Activated CD4-positive, alpha-beta T cell treated with anti-CD3 and anti-CD28 coated beads, Interleukin-2, Interleukin-4, amounts not matched to agents 100 ng/mL and 50 ng/mL, durations not matched to agents 16 hours and 8 hours (primary cell): ENCODE results near the gene CLRN2.
"Not testable (repeated sequence)": the region's sequence is repeated elsewhere in the genome, so short reads cannot be mapped to it uniquely, and the experiment has no call there.

Experiments used
- DNase-seq: peaks from one replicate; pipeline ENCODE4 v3.0.0-alpha.2; 2020; ENCODE audit warnings: low spot score

Gene CLRN2

GRCh38 chr4:17504081-17504480 is 10.9 kb upstream of the CLRN2 start:
- no peak for DNase-seq

- DNase-seq, result no peak
These were observed 4.4 kb upstream of the CLRN2 start for GRCh38 chr4:17510582-17510981.

DNA sequence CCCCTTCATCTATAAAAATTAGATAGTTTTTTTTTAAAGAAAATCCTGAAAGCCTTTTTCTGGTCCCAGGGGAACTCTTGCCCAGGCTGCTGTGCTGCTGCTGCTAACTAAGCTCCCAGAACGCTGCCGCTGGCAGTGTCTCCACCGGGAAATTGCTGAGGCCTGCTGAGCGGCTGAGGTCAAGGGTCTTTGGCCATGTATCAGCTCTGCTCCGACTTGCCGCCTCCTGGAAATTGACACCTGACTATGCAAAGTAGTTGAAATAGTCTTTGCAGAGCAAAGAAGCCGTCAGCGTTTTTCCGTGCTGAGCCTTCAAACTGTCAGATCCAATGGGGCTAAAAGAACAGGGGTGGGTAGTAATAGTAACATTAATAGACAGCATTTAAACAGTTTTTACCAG is 3.9 kb upstream of the CLRN2 start:
- no peak for DNase-seq

GRCh38 chr4:17511509-17511949 is 3.4 kb upstream of the CLRN2 start:
- peak; percentile 62 for DNase-seq

DNA sequence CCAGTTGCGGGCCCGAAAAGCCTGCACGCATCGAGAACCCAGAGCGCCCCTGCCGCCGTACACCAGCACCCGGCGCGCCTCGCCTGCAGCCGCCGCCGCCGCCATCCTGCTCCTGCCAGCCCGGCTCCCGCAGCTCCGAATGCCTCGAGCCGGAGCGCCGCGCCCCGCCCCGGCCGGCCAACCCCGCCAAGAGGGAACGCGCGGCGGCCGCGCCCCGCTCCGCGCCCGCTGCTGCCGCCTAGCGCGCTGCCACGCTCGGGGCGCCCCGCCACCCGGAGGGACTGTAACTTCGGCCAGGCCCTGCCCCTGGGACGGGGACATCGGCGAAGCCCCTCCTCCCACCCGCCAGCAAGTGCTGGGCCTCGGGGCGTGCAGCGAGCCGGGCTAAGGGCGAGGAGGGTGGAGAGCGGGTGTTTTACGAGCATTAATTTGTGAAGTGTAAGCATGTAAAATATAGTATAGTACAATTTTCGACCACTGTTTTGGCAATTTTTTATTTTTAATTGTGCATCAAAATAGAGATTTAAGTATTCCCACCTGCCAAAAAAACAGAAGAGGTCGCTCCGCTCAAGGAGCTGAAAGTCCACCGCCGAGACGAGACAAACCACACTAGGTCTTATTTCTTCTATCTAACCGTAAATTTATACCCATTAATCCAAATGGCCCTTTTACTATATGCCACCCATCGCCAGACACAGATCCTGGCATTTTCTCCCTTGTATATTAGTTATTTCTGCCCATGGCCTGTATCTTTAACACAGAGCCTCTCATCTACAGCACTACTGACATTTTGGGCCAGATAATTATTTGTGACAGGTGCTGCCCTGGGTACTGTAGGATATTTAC is 2.8 kb upstream of the CLRN2 start, which contains the start of gene QDPR:
QDPR (minus strand) TSS at position 141 of the 846 bp plus-strand sequence; CDS start at position 105, 36 bp downstream.
- DNase-seq, result peak; percentile 83

- no peak for DNase-seq
These were observed 1.8 kb upstream of the CLRN2 start for GRCh38 chr4:17512973-17513665.

DNA sequence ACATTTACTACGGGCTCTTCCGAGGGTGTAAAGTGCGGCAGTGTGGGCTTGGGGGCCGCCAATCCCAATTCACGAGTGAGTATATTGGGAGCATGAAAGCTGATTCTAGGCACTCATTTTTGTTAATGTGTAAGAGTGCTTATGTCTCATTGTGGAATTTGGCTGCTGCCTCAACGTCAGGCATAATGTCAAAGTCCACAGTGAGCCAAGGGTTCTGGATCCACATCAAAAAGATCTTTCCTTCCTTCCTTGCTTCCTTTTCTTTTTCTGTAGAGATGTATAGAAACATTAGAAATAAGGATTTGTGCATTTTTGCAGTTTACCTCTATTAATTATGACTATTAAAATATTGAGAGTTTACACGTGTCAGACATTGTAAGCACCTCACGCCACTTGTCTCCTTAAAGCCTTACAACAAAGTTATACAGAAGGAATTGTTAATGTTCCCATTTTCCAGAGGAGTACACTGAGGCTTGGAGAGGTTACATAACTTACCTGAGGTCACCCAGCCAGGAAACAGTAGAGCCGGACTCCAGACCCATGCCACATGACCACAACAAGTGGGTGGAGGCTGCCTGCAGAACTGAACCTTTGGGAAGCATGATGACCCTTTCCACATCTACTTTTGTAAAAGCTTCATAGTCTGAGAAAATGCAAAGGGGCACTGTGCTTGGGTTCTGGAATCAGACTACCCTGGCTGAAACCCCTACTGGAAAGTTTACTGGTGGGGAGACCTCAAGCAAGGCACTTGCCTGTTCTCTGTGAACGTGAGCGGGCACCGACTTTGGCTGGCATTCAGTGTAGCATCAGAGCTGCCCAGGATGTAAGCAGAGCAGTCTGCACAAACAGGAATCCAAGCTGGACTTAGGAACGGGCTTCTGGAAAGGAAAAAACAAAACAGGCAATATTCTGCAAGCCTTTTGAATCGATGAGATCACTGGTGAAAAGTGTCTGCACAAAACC is 761 bp downstream of the CLRN2 start:
- DNase-seq, result no peak

GRCh38 chr4:17516980-17517379 is 2.0 kb downstream of the CLRN2 start:
- DNase-seq, result no peak

DNA sequence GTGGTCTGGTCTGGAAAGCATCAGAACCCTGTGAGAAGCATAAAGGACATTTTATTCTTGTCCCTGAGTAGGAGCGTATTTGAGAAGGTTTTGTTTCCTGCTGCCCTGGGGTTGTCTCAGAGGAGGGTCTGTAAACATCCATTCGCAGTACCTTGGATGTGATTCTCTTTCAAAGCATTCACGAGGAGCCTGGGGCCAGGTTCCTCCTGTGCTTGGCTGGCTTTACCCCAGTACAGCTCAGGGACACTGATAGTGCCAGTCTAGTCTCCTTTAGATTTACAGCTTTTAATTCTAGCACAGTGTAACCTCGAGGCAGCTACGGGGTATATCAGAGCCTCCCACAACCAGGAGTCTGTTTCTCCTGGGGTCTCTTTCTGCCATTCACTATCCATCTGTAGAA is 2.7 kb downstream of the CLRN2 start:
- no peak for DNase-seq

GRCh38 chr4:17521595-17521994 is 6.6 kb downstream of the CLRN2 start:
- no peak for DNase-seq

- DNase-seq, result no peak
These were observed 8.7 kb downstream of the CLRN2 start for GRCh38 chr4:17523662-17524061.

- no peak for DNase-seq
These were observed 11.9 kb downstream of the CLRN2 start for GRCh38 chr4:17526695-17527477.

DNA sequence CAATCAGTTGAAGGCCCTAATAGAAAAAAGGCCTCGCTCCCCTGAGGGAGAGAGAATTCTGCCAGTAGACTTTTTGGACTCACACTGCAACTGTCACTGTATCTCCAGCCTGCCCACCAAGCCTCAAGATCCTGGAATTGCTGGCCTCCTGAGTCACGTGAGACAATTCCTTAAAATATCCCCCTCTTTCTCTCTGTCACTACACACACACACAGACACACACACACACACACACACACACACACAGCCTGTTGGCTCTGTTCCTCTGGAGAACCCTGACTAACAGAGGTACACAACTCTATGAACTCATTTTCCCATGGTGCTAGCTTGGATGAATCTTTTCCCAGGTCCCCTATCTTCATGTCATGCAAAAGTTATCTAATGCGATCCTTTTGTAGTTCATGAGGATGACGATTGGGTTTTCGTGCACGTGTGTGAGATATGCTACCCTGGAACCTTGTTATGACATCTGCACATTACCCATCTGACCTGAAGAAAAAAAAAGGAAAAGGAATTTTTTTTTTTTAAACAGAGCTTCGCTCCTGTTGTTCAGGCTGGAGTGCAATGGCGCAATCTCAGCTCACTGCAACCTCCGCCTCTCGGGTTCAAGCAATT is 13.7 kb downstream of the CLRN2 start:
- DNase-seq, result no peak

- no peak for DNase-seq
These were observed 16.7 kb downstream of the CLRN2 start for GRCh38 chr4:17531538-17532285.

DNA sequence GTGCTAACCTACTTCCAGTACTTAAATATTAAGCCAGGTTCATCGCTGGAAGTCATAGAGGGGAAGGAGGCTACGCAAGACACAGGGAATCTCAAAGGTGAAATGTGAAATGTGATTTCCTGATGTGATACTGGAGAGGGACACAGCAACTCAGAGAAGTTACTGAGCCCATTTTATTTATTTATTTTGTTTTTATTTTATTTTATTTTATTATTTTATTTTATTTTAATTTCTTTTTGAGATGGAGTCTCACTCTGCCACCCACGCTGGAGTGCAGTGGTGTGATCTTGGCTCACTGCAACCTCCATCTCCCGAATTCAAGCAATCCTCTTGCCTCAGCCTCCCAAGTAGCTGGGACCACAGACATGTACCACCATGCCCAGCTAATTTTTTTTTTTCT is 19.7 kb downstream of the CLRN2 start:
- no peak for DNase-seq

DNA sequence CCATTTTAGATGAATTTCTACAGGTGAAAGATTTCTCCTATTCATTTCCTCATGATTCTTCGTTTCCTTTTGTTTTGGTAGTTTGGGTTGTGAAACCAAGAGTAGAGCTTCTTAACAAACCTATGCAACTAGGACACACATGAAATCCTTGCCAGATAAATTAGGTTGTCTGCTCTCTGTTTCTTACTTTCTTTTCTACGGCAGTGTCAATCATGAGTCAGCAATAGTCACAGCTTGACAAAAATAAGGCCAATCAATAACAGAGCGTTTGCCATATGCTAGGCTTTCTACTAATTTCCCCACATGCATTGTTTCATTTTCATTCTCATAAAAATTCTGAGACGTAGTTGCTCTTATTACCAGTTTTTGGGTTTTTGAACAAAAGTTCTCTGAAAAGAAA is 20.3 kb downstream of the CLRN2 start:
- no peak for DNase-seq

- peak; percentile 9 for DNase-seq
These were observed 20.9 kb downstream of the CLRN2 start for GRCh38 chr4:17535906-17536305.

- not testable (repeated sequence) for DNase-seq
These were observed 22.1 kb downstream of the CLRN2 start for GRCh38 chr4:17537060-17537459.

- DNase-seq, result no peak
These were observed 29.2 kb downstream of the CLRN2 start for GRCh38 chr4:17544205-17544604.

DNA sequence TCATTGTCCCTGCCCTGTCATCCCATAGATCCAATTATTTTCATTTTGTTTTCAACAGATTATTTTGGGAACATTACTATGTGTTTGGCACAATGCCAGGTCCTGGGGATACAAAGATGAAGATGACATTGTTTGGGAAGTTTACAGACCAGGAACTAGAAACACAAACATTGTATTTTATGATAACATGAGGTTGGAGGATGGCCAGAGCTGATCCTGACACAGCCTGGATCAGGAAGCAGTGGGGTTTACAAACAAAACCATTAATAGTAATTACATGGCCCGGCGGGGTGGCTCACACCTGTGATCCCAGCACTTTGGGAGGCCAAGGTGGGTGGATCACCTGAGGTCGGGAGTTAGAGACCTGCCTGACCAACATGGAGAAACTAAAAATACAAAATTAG is 29.9 kb downstream of the CLRN2 start:
- DNase-seq, result no peak
